Measurements from ENCODE around the gene ARRDC5.
"Not testable (repeated sequence)": the region's sequence is repeated elsewhere in the genome, so short reads cannot be mapped to it uniquely, and the experiment has no call there.

The ARRDC5 gene

GRCh38 chr19:4867534-4868285 is 35.0 kb downstream of the ARRDC5 start, which contains the start of gene PLIN3:
Gene PLIN3, minus strand, starts transcription at chr19:4867667. Its CDS starts 6,273 bp downstream, at chr19:4861394.
- peak; percentile 92 for DNase-seq

GRCh38 chr19:4866595-4867424 is 35.9 kb downstream of the ARRDC5 start:
- peak; percentile 64 for DNase-seq

DNA sequence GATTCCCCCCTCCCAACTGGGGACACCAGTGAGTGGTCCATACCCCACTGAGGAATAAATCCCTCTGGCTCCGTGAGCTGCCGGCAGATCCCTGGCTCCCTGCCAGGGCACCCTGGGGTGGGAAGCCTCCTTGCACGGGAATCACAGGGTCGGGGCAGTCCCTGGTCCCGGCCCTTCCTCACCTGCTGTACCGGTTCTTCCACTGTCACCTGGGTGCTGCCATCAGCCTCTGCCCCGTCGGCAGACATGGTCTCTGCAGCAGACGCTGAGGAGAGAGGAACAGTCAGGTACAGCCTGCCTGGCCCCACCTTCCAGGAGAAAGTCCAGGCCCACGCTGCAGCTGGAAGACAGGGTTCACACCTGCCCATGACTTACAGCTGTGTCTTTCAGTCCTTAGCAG is 41.5 kb downstream of the ARRDC5 start:
- no peak for DNase-seq

GRCh38 chr19:4859697-4860096 is 43.0 kb downstream of the ARRDC5 start:
- DNase-seq: no peak

DNA sequence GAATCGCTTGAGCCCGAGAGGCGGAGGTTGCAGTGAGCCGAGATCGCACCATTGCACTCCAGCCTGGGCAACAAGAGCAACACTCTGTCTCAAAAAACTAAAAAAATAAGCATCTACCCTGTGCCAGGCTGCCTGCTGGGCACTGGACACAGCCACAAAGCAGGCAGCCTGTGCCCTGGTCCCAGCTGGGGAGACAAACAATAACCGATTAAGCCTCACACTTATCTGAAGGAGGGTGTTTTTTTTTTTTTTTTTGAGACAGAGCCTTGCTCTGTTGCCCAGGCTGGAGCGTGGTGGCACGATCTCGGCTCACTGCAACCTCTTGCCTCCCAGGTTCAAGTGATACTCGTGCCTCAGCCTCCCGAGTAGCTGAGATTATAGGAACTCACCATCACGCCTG is 46.2 kb downstream of the ARRDC5 start:
- not testable (repeated sequence) for DNase-seq

DNA sequence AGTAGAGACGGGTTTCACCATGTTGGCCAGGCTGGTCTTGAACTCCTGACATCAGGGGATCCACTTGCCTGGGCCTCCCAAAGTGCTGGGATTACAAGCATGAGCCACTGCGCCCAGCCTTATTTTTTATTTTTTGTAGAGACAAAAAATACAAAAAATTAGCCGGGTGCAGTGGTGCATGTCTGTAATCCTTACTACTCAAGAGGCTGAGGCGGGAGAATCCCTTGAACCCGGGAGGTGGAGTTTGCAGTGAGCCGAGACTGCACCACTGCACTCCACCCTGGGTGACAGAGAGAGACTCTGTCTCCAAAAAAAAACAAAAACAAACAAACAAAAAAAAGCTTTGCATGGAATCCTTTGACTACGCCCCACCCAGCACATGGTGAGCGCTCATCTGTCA is 49.2 kb downstream of the ARRDC5 start:
- not testable (repeated sequence) for DNase-seq

DNA sequence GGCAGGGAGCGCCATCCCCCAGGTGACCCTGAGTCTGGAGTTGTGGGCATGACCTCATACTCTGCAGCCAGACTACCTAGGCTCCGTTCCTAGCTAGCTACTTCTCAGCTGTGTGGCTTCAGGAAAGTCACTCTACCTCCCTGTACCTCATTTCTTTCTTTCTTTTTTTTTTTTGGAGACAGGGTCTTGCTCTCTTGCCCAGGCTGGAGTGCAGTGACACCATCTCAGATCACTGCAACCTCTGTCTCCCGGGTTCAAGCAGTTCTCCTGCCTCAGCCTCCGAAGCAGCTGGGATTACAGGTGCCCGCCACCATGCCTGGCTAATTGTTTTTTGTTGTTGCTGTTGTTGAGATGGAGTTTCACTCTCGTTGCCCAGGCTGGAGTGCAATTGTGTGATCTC is 50.2 kb downstream of the ARRDC5 start:
- no peak for DNase-seq

GRCh38 chr19:4851551-4852290 is 51.0 kb downstream of the ARRDC5 start:
- DNase-seq: peak; percentile 16

GRCh38 chr19:4849019-4849418 is 53.7 kb downstream of the ARRDC5 start:
- DNase-seq: no peak

DNA sequence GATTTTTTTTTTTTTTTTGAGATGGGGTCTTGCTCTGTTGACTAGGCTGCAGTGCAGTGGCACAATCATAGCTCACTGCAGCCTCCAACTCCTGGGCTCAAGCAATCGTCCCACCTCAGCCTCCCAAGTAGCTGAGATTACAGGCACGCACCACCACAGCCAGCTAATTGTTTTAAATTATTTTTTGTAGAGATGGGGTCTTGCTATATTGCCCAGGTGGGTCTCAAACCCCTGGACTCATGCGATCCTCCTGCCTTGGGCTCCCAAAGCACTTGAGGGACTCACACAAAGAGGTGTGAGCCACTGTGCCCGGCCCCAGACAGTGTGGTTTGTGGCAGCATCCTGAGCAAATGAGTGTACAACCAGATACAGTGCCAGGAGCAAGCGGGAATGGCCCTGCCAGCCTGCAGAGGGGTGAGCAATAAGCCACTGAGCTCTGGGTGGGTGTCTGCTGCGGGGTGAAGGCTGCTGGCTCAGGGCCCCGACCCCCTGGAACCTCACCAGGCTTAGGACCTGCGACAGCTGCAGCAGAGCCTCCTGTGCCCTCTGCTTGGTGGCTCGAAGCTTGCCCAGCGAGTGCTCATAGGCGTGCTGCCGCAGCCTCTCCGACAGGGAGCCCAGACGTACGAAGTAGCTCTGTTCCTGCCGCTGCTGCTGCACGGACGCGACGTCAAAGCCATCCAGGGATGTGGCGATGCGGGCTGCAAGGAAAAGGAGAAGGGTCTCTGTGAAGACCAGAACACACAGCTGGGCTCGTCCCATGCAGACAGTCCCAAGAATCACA is 55.3 kb downstream of the ARRDC5 start:
- no peak for DNase-seq

DNA sequence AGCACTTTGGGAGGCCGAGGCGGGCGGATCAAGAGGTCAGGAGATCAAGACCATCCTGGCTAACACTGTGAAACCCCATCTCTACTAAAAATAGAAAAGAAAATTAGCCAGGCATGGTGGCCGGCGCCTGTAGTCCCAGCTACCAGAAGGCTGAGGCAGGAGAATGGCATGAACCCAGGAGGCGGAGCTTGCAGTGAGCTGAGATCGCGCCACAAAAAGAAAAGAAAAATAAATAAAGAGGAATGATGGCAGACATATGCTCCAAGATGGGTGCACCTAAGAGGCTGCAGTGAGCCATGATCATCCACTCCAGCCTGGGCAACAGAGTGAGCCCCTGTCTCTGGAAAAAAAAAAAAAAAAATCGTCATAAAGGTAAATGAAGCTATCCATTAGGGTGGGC is 56.7 kb downstream of the ARRDC5 start:
- not testable (repeated sequence) for DNase-seq

DNA sequence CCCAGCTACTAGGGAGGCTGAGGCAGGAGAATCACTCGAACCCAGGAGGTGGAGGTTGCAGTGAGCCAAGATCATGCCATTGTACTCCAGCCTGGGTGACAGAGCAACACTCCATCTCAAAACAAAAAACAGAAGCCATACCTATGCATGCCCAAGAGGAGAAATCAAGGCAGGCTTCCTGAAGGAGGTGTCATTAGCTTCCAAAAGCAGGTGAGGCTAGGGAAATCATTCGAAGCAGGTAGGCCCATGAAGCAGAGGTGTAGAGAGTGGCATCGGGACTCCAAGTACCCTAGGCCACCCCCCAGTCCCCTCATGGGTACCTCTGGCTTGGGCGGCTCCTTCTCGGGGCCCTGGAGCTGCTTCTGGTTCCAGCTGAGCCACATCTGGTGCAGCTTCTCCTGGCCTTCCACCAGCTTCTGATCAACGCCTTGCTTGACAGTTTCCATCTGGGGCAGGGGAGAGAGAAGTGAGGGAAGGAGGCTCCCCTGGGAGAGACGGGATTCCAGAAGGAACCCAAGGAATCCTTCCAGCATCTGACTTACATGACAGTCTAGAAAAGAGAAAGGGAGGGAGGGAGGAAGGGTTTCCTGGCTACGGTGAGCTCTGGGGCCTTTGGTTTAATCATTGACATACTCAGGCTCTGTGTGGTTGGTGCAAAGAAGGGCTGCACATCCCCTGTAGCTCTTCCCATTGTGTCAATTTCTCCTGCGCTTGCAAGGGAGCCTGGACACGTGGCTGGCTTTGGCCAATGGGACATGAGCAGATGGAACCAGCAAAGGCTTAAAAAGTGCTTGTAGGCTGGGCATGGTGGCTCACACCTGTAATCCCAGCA is 58.1 kb downstream of the ARRDC5 start:
- no peak for DNase-seq

- DNase-seq: no peak
Measured at GRCh38 chr19:4843647-4843965, 59.1 kb downstream of the ARRDC5 start.

All from MV-4-11 (cell line).